Effector CD4-positive, alpha-beta T cell (primary cell): ENCODE data around the gene CYP2F1.
A peak's percentile ranks its signal among the peaks of the same experiment; 100 is the strongest.
"Not testable (repeated sequence)": the region's sequence is repeated elsewhere in the genome, so short reads cannot be mapped to it uniquely, and the experiment has no call there.

Experiments
- DNase-seq: peaks from one replicate; pipeline ENCODE4 v3.0.0-alpha.2; 2020
- total RNA-seq: gene quantifications from one replicate; lab custom pipeline; 2026; lab: John Stamatoyannopoulos, UW

The CYP2F1 gene
- total RNA-seq = 1.1 reads per million

GRCh38 chr19:41114132-41114531 lies at the start of gene CYP2F1:
TSS of gene CYP2F1 (plus strand) at chr19:41114432. CDS start at chr19:41116189, 1,757 bp downstream.
- DNase-seq = no peak

DNA sequence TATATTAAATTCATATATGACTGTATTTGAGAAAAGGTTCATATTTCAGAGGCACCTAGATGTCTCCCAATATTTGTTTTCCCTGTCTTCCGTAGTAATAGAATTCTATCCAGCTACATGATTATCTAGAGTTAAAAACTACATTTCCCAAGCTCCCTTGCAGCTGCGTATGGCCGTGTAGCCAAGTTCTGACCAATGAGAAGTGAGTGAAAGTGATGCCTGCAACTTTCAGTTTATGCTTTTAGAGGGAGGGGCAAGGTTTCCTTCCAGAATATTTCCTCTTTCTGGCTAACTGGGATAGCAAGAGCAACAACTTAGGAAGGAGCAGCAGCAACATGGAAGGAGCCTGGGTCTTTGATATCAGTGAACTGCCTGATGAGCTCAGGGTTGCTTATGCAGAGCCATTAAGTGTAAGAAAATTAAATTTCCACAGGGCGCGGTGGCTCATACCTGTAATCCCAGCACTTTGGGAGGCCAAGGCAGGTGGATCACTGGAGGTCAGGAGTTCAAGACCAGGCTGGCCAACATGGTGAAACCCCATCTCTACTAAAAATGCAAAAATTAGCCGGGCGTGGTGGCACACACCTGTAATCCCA lies 49.2 kb upstream of the CYP2F1 start:
- no peak for DNase-seq

DNA sequence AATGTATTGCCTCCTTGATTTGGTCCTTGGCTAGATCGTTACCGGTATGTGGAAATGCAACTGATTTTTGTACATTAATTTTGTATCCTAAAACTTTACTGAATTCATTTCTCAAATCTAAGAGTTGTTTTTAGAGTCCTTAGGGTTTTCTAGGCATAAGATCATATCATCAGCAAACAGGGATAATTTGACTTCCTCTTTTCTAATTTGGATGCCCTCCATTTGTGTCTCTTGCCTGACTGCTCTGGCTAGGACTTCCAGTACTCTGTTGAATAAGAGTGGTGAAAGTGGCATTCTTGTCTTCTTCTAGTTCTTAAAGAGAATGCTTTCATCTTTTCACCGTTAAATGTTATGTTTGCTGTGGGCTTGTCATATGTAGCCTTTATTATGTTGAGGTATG lies 37.9 kb upstream of the CYP2F1 start:
- DNase-seq = no peak

DNA sequence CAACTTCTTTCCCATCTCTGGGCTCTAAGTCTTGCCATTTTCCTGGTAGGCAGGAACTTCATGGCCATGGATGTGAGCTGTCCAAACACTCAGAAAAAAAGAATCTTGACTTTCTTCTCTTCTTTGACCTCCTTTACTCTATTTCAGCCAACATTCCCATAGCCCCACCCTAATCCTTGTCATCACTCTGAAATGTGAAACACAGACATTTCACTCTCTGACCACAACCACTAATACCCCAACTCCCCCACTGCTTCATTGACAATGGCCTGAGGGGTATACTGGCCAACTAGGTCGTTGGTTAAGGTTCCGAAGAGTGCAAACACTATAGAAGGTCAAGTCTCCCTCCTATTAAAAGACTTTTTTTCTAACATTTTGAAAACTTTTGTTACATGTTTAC lies 30.7 kb upstream of the CYP2F1 start:
- no peak for DNase-seq

GRCh38 chr19:41085748-41086415 lies 28.4 kb upstream of the CYP2F1 start:
- DNase-seq = no peak

DNA sequence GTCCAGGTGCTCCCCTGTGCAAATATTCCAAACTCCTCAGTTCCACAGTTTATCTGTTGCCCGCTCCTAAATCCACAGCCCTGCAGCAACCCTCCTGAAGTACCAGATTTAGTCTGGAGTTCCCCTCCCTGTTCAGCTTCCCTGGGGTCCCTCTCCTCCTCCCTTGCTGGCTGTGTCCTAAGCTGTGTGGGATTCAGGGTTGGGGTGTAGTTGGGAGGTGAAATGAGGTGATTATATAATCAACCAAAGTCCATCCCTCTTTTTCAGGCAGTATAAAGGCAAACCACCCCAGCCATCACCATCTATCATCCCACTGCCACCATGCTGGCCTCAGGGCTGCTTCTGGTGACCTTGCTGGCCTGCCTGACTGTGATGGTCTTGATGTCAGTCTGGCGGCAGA lies 26.1 kb upstream of the CYP2F1 start, which contains the start of gene CYP2A13:
Gene CYP2A13, plus strand, starts transcription at position 301 of the 400 bp plus-strand sequence. Its CDS starts 21 bp downstream, at position 322.
- no peak for DNase-seq

GRCh38 chr19:41089959-41090358 lies 24.3 kb upstream of the CYP2F1 start:
- DNase-seq = no peak

GRCh38 chr19:41095703-41096102 lies 18.5 kb upstream of the CYP2F1 start:
- DNase-seq = no peak

- DNase-seq = no peak
Observed at GRCh38 chr19:41096353-41096752, 17.9 kb upstream of the CYP2F1 start.

DNA sequence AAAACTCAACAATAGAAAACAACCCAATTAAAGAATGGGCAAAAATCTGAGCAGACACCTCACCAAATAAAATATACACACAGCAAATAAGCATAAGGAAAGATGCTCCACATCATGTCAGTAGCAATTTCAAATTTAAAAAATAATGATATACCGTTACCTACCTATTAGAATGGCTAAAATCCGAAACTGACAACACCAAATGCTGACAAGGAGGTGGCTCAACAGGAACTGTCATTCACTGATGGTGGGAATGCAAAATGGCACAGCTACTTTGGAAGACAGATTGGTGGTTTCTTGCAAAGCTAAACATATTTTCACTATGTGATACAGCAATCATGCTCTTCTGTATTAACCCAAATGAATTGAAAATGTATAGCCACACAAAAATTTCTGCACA lies 16.9 kb upstream of the CYP2F1 start:
- DNase-seq = no peak

DNA sequence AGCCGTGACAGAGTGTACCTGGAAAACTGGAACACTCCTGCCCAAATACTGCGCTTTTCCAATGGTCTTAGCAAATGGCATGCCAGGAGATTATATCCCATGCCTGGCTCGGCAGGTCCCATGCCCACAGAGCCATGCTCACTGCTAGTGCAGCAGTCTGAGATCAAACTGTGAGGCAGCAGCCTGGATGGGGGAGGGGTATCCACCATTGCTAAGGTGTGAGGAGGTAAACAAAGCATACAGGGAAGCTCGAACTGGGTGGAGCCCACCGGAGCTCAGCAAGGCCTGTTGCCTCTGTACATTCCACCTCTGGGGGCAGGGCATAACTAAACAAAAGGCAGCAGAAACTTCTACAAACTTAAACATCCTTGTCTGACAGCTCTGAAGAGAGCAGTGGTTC lies 15.5 kb upstream of the CYP2F1 start:
- no peak for DNase-seq

DNA sequence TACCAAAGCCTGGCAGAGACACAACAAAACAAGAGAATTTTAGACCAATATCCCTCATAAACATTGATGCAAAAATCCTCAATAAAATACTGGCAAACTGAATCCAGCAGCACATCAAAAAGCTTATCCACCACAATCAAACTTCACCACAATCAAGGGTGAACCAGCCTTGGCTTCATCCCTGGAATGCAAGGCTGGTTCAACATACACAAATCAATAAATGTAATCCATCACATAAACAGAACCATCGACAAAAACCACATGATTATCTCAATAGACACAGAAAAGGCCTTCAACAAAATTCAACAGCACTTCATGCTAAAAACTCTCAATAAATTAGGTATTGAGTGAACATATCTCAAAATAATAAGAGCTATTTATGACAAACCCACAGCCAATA lies 12.0 kb upstream of the CYP2F1 start:
- not testable (repeated sequence) for DNase-seq

DNA sequence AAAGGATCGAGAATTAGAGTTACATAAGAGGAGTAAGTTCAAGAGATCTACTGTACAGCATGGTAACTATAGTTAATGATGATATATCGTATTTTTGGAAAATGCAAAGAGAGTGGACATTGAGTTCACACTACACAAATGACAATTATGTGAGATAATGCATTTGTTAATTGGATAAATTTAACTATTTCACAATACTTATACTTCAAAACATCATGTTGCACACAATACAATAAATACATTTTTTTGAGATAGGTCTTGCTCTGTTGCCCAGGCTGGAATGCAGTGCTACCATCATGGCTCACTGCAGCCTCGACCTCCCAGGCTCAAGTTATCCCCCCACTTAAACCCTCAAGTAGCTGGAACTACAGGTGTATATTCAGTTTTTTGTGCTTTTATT lies 8.1 kb upstream of the CYP2F1 start:
- no peak for DNase-seq

DNA sequence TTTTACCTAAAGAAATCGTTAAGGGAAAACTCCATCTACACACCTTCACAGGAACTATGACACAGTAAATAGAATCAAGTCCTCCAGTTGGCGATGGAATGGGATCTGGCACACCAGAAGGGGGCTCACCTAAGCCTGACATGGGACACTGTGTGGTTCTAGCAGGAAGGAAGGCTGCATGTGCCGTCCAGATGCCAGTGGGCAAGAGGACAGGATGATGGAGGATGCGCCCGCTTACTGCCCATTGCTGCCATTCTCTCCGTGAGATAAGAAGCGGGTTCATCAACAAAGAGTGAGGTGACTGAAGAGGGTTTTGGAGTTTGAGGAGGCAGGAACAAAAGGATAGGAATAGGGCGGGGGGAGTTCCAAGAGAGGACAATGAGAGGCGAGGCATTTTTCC lies 2.9 kb upstream of the CYP2F1 start:
- no peak for DNase-seq

DNA sequence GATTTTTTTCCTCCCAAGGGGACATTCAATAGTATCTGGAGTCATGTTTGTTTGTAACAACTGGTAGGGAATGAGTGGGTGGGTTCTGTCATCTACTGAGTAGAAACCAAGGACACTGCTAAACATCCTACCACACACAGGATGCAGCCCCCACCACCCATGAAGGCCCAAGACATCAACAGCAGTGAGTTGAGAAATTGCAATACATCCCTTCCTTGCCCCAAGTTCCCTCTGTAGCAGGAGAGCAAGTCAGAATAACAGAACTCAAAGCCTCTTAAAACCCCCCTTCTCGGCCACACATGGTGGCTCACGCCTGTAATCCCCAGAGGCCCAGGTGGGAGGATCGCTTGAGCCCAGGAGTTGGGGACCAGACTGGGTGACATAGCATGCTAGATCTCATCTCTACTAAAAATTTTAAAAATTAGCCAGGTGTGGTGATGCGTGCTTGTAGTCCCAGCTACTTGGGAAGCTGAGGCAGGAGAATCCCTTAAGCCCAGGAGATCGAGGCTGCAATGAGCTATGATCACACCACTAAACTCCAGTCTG lies 2.4 kb upstream of the CYP2F1 start:
- DNase-seq = no peak

- DNase-seq = no peak
Observed at GRCh38 chr19:41112728-41113290, 1.4 kb upstream of the CYP2F1 start.

DNA sequence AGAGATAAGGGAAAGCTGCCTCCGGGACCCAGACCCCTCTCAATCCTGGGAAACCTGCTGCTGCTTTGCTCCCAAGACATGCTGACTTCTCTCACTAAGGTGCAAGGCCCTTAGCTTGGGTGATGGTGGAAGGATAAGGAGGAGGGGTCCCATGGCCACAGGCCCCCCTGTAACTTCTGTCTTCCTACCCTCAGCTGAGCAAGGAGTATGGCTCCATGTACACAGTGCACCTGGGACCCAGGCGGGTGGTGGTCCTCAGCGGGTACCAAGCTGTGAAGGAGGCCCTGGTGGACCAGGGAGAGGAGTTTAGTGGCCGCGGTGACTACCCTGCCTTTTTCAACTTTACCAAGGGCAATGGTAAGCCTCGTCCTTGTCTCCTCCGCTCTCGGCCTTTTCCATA lies 2.0 kb downstream of the CYP2F1 start:
- no peak for DNase-seq

DNA sequence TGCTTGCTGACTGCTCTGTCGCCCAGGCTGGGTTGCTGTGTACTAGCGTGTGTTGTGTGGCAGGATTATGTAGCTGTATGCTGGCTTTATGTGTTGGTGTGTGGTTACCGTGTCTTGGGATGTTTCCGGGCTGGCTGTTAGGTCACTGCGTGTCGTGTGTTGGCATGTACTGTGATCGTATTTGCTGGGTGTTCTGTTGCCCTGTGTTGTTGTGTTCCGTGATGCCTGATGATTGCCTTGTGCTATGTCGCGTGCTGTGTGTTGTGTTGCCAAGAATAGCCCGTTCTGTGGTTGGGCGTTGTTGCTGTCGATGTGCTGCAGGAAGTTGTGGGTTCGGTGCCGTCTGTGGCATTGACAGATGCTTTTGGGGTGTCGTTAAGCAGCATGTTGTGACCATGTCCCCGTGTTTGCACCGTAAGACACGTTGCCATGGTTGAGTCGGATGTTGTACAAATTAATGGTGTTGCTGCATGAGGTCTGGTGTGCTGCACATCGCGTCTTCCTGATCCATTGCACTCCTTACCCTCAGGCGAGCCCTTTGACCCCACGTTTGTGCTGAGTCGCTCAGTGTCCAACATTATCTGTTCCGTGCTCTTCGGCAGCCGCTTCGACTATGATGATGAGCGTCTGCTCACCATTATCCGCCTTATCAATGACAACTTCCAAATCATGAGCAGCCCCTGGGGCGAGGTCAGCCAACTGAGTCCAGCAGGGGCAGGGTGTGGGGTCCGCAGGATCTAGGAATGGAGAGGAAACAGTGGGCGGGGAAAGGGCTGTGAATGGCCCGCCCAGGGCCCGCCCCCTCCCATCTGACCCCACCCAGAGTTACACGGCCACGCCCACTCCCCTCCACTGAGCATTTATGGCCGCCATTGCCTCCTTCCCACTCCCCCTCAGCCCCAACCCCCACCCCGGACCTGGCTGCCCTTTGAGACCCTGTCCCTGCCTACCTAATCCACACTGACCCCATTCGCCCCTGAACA lies 7.0 kb downstream of the CYP2F1 start:
- DNase-seq = peak; percentile 65

- not testable (repeated sequence) for DNase-seq
Observed at GRCh38 chr19:41122846-41123245, 8.6 kb downstream of the CYP2F1 start.

- DNase-seq = no peak
Observed at GRCh38 chr19:41123716-41124294, 9.6 kb downstream of the CYP2F1 start.

DNA sequence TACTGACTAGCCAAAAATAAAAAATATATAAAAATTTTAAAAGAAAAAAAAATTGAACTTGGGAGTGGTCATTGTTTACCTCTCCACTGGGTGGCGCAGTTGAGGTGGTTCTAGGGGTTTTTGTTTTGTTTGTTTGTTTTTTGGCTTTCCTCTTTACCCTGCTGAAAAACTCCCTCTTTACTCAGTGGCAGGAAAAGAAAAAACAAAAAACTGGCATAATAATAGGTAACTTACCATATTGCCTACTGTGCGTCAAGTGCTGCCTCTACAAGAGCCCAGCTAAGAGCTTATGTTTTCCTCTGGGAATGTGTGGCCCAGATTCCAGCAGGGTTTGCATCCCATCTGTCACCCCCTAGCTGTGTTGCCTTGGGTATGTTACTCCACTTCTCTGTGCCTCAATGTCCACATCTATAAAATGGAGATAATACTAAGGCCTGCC lies 12.6 kb downstream of the CYP2F1 start:
- peak; percentile 52 for DNase-seq

DNA sequence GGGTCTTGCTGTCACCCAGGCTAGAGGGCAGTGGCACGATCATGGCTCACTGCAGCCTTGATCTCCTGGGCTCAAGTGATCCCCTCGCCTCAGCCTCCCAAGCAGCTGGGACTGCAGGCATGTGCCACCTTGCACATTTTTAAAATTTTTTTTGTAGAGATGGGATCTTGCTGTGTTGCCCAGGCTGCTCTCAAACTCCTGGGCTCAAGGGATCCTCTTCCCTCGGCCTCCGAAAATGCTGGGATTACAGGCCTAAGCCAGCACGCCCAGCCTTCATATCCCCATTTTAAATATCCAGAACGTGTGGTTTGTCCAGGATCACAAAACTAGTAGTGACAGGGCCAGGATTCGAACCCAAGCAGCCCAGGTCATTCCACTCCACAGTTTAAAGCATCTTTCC lies 13.1 kb downstream of the CYP2F1 start:
- DNase-seq = not testable (repeated sequence)
